IMR-90 (cell line): ENCODE measurements around the gene INPPL1. TPM values are rescaled to one million over a fixed set of nuclear protein-coding genes. Genes with fewer than 3 reads are reported as not detected.

Experiments used
- ATAC-seq: fragments of 200-7000 bp; cut with Tn5 transposase; 2 replicates; pipeline ENCODE4 v1.9.1; 2020; ENCODE audit warnings: low read depth, mild to moderate bottlenecking, moderate library complexity
- BruUV-seq: library from RNA; stranded (reverse); fragments of 400-500 nt; replicated peaks from 2 replicates; lab custom pipeline; 2021; lab: Mats Ljungman, UMichigan
- CTCF ChIA-PET: fragments of 300-600 bp; formaldehyde crosslinking; extraction: SDS; loops from one replicate; lab custom pipeline; 2021; ENCODE audit warnings: antibody characterized with exemption; lab: Yijun Ruan, JAX
- POLR2A ChIA-PET: fragments of 300-600 bp; sonication (Branson Sonifier 250); formaldehyde crosslinking; loops from one replicate; lab custom pipeline; 2022; ENCODE audit warnings: antibody characterized with exemption; ENCODE audit not compliant: unreplicated experiment; lab: Charles Lee
- DNase-seq: peaks from one replicate; pipeline ENCODE4 v3.0.0; 2013
- H2AFZ ChIP-seq: replicated peaks from 2 replicates; pipeline ENCODE3; 2013; ENCODE audit warnings: low read length, mild to moderate bottlenecking; ENCODE audit not compliant: poor library complexity
- H2AK5ac ChIP-seq: 2 replicates; pipeline ENCODE4 v1.6.1; 2013; ENCODE audit warnings: low read depth, low read length, inconsistent platforms
- H2AK9ac ChIP-seq: replicated peaks from 2 replicates; pipeline ENCODE3; 2013; ENCODE audit warnings: mild to moderate bottlenecking, low read depth, low read length, moderate library complexity; ENCODE audit not compliant: poor library complexity
- H2BK120ac ChIP-seq: 2 replicates; pipeline ENCODE4 v1.6.1; 2013; ENCODE audit warnings: low read depth, low read length, inconsistent platforms
- H2BK15ac ChIP-seq: 3 replicates; pipeline ENCODE4 v1.6.1; 2013; ENCODE audit warnings: low read depth, low read length, inconsistent platforms
- H2BK20ac ChIP-seq: 2 replicates; pipeline ENCODE4 v1.6.1; 2013; ENCODE audit warnings: low read depth, mild to moderate bottlenecking, inconsistent platforms, low read length, moderate library complexity
- H2BK5ac ChIP-seq: 2 replicates; pipeline ENCODE4 v1.6.1; 2013; ENCODE audit warnings: mild to moderate bottlenecking, low read depth, low read length, inconsistent platforms; ENCODE audit not compliant: poor library complexity, severe bottlenecking
- H3K14ac ChIP-seq: replicated peaks from 2 replicates; pipeline ENCODE4 v1.6.1; 2013; ENCODE audit warnings: low read depth, low read length, inconsistent platforms
- H3K18ac ChIP-seq: 2 replicates; pipeline ENCODE4 v1.6.1; 2013; ENCODE audit warnings: low read depth, low read length, control low read depth
- H3K23ac ChIP-seq: 2 replicates; pipeline ENCODE4 v1.6.1; 2013; ENCODE audit warnings: low read depth, low read length, inconsistent platforms
- H3K27ac ChIP-seq: 2 replicates; pipeline ENCODE4 v1.5.1; 2013; ENCODE audit warnings: mild to moderate bottlenecking, control low read depth, low read length; ENCODE audit not compliant: insufficient read depth
- H3K27me3 ChIP-seq: 2 replicates; pipeline ENCODE4 v1.6.1; 2013; ENCODE audit warnings: low read length; ENCODE audit not compliant: control insufficient read depth, insufficient read depth
- H3K36me3 ChIP-seq: 2 replicates; pipeline ENCODE4 v1.6.1; 2013; ENCODE audit warnings: low read length, mixed read lengths; ENCODE audit not compliant: control insufficient read depth, insufficient read depth
- H3K4ac ChIP-seq: 2 replicates; pipeline ENCODE4 v1.6.1; 2013; ENCODE audit warnings: low read depth, low read length, inconsistent platforms
- H3K4me1 ChIP-seq: 2 replicates; pipeline ENCODE4 v1.6.1; 2013; ENCODE audit warnings: low read length, mixed read lengths; ENCODE audit not compliant: control insufficient read depth, insufficient read depth
- H3K4me2 ChIP-seq: 2 replicates; pipeline ENCODE4 v1.6.1; 2013; ENCODE audit warnings: low read depth, mild to moderate bottlenecking, control low read depth, low read length, moderate library complexity
- H3K4me3 ChIP-seq: 2 replicates; pipeline ENCODE4 v1.5.1; 2013; ENCODE audit warnings: low read depth, mild to moderate bottlenecking, control low read depth, low read length, moderate library complexity; ENCODE audit not compliant: insufficient read depth
- H3K56ac ChIP-seq: 2 replicates; pipeline ENCODE4 v1.6.1; 2013; ENCODE audit warnings: low read length, inconsistent platforms; ENCODE audit not compliant: insufficient read depth; ENCODE audit errors: extremely low read depth
- H3K79me1 ChIP-seq, 2 experiments: 2 replicates each; pipeline ENCODE4 v1.6.1; 2013; ENCODE audit warnings: low read length in 2 of 2, inconsistent platforms in 1 of 2, low read depth in 1 of 2
- H3K9ac ChIP-seq: 2 replicates; pipeline ENCODE4 v1.6.1; 2013; ENCODE audit warnings: low read depth, low read length, control low read depth
- H3K9me1 ChIP-seq: 2 replicates; pipeline ENCODE4 v1.6.1; 2013; ENCODE audit warnings: low read length, inconsistent platforms; ENCODE audit not compliant: insufficient read depth
- H3K9me3 ChIP-seq: 2 replicates; pipeline ENCODE4 v1.6.1; 2013; ENCODE audit warnings: low read length; ENCODE audit not compliant: control insufficient read depth, insufficient read depth
- H4K20me1 ChIP-seq: 2 replicates; pipeline ENCODE4 v1.6.1; 2013; ENCODE audit warnings: low read length, inconsistent platforms; ENCODE audit not compliant: insufficient read depth
- H4K5ac ChIP-seq: 2 replicates; pipeline ENCODE4 v1.6.1; 2013; ENCODE audit warnings: mild to moderate bottlenecking, low read depth, low read length, control low read depth
- H4K8ac ChIP-seq, 2 experiments: 2 replicates each; pipeline ENCODE4 v1.6.1; 2013; ENCODE audit warnings: low read depth in 2 of 2, low read length in 2 of 2, control low read depth in 1 of 2, inconsistent platforms in 1 of 2
- H4K91ac ChIP-seq: 2 replicates; pipeline ENCODE4 v1.6.1; 2013; ENCODE audit warnings: low read depth, low read length, inconsistent platforms; ENCODE audit not compliant: insufficient read depth
- BHLHE40 ChIP-seq: fragments of 150-350 bp; IDR thresholded peaks from 2 replicates; pipeline ENCODE4 v1.6.1; 2016; ENCODE audit warnings: mild to moderate bottlenecking, low read depth, low read length
- MAZ ChIP-seq: IDR thresholded peaks from 2 replicates; pipeline ENCODE4 v1.6.1; 2012; ENCODE audit warnings: low read depth, mild to moderate bottlenecking, low read length, improper control_type of control experiment, moderate library complexity, borderline replicate concordance
- MXI1 ChIP-seq: IDR thresholded peaks from 2 replicates; pipeline ENCODE4 v1.6.1; 2012; ENCODE audit warnings: low read depth, mild to moderate bottlenecking, low read length, moderate library complexity, borderline replicate concordance
- POLR2A ChIP-seq: IDR thresholded peaks from 2 replicates; pipeline ENCODE4 v1.6.1; 2012; ENCODE audit warnings: mild to moderate bottlenecking, low read depth, low read length
- RFX5 ChIP-seq: IDR thresholded peaks from 2 replicates; pipeline ENCODE4 v1.8.0; 2012; ENCODE audit warnings: low read depth, mild to moderate bottlenecking, low read length, moderate library complexity
- WGBS, 2 experiments: methylation state at CpG; one replicate each; pipeline versions ENCODE4 v1.1.5 to v1.1.7; 2013; ENCODE audit warnings: missing lambda C conversion rate in 2 of 2; ENCODE audit not compliant: insufficient read length in 1 of 2; ENCODE audit errors: extremely low coverage in 2 of 2; 5-methylcytosine and 5-hydroxymethylcytosine counted together
- dilution Hi-C: fragments of 300-500 bp; cut with HindIII; formaldehyde crosslinking; loops from one replicate; pipeline ENCODE4 v1.14.3; 2018; ENCODE audit warnings: low sequenced_read_pairs; ENCODE audit not compliant: unreplicated experiment
- in situ Hi-C: fragments of 300-500 bp; cut with MboI; formaldehyde crosslinking; loops from 3 replicates; pipeline ENCODE4 v1.14.3; 2019; ENCODE audit warnings: low sequenced_read_pairs, inconsistent platforms, mixed read lengths
- intact Hi-C: fragments of 100-400 bp; cut with micrococcal nuclease; formaldehyde crosslinking; loops from 2 replicates; pipeline ENCODE4 v1.10.0; 2022
- polyA plus RNA-seq, 3 experiments: library from polyadenylated mRNA; depleted of rRNA; stranded (reverse); fragments of >200 nt; gene quantifications; 2 replicates each; pipeline ENCODE4 v1.2.3, GENCODE V29; 2012; ENCODE audit warnings: low replicate concordance in 1 of 3
- total RNA-seq: library from RNA; depleted of rRNA; stranded (reverse); fragments of >200 nt; gene quantifications from 2 replicates; pipeline ENCODE4 v1.2.3, GENCODE V29; 2012
- TF ChIP-seq, protein P1 (sequence below): fragments of 150-350 bp; IDR thresholded peaks from 2 replicates; pipeline ENCODE4 v1.6.1; 2017; ENCODE audit warnings: mild to moderate bottlenecking, antibody characterized with exemption, low read length, low read depth

Gene INPPL1
- total and polyA plus RNA-seq, 2 of the 4 experiments (the other 2 are of a cell fraction), result 27.4 to 105 TPM

DNA sequence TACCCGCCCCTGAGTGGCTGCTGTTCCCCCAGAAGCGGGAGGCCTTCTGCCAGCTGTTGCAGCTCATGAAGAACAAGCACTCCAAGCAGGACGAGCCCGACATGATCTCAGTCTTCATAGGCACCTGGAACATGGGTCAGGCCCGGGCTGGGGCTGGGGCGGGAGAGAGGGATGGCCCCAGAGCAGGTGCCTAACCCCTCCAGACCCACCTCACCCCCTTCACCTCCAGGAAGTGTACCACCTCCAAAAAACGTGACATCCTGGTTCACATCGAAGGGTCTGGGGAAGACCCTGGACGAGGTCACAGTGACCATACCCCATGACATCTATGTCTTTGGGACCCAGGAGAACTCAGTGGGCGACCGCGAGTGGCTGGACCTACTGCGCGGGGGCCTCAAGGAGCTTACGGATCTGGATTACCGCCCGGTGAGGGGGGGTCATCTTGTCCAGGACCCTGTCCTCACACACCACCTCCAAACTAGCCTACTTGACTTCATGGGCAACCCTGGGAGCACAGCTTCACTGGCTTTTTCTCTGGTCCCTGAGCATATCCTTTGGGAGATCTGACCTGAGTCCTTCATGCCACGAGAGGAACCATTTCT, 6.3 kb downstream of the INPPL1 start:
- Histone ChIP-seq H2BK120ac (no peak overlapping the region), H3K4me1 (peaks cover 2% of the 10 kb centered on the region; the same call in 1 of the 2 replicates), H2AK9ac (peak overlapping the region; percentile 47), H3K79me1 (peaks cover 20 to 78% of the 10 kb centered on the region in 2 experiments), H4K91ac (no peak overlapping the region), H3K4me3 (no peak overlapping the region), H4K20me1 (peaks cover 75% of the 10 kb centered on the region), H3K18ac (no peak overlapping the region), H3K4ac (no peak overlapping the region), H3K14ac (no peak overlapping the region), H3K36me3 (peaks cover 87% of the 10 kb centered on the region), H3K9me1 (peaks cover 3% of the 10 kb centered on the region; the same call in 1 of the 2 replicates), H2BK15ac (no peak overlapping the region), H3K4me2 (no peak overlapping the region), H2AK5ac (no peak overlapping the region), H2BK5ac (no peak overlapping the region), H2AFZ (no peak overlapping the region), H3K23ac (no peak overlapping the region), H3K27ac (no peak overlapping the region), H4K5ac (no peak overlapping the region), H2BK20ac (no peak overlapping the region), H4K8ac (no peak overlapping the region), H3K9ac (no peak overlapping the region), H3K9me3 (no peaks in the 10 kb centered on the region), H3K27me3 (no peaks in the 10 kb centered on the region), H3K56ac (no peak overlapping the region)
- ChIA-PET POLR2A (no interaction called here), CTCF (no interaction called here)
- no TSS peak for BruUV-seq
- 43% methylated on average over 1 of the region's 18 CpGs; no CpG with 5 or more reads in 1 of the 2 experiments for WGBS, 2 experiments
- TF ChIP-seq MXI1 (no peak), MAZ (no peak), POLR2A (no peak), RFX5 (no peak), BHLHE40 (no peak)
- TF ChIP-seq, protein P1, sequence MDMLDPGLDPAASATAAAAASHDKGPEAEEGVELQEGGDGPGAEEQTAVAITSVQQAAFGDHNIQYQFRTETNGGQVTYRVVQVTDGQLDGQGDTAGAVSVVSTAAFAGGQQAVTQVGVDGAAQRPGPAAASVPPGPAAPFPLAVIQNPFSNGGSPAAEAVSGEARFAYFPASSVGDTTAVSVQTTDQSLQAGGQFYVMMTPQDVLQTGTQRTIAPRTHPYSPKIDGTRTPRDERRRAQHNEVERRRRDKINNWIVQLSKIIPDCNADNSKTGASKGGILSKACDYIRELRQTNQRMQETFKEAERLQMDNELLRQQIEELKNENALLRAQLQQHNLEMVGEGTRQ, result no peak
- ATAC-seq (no peak), DNase-seq (no peak)
- dilution Hi-C loops, result no loop called here
- in situ Hi-C loops, result no loop called here
- intact Hi-C loops, result no loop called here
